Posterior vena cava (tissue), 2 donors: ENCODE measurements around the gene FBLN2. TPM values are rescaled to one million over a fixed set of nuclear protein-coding genes. Genes with fewer than 3 reads are reported as not detected.
A peak's percentile ranks its signal among the peaks of the same experiment; 100 is the strongest.

ENCODE experiments used
- DNase-seq: peaks from one replicate; pipeline ENCODE4 v3.0.0-alpha.2; 2020; ENCODE audit warnings: low spot score
- intact Hi-C, 2 donors: fragments of 100-400 bp; cut with DNase I; formaldehyde crosslinking; loops; one replicate each; pipeline versions ENCODE4 v1.14.1 to v1.14.2; 2022 to 2023
- total RNA-seq, 2 donors: library from RNA; stranded (reverse); fragmentation: NEBNext Ultra II Directional; extraction: Animal tissue kit (Norgen Biotek cat#: 25700); gene quantifications; one replicate each; pipeline ENCODE4 v1.2.1, GENCODE V29; 2021
- donor health status: DM: yes; HTN: yes; CAD: no.
- donor health status: DM: yes; HTN: yes; CAD: no.

Gene FBLN2
- total RNA-seq, 2 donors from 2014 or later: 283 to 585 TPM

- peak; percentile 95 for DNase-seq
- intact Hi-C loops: no loop called here
These were observed 5.7 kb upstream of the FBLN2 start for GRCh38 chr3:13543253-13543652.

DNA sequence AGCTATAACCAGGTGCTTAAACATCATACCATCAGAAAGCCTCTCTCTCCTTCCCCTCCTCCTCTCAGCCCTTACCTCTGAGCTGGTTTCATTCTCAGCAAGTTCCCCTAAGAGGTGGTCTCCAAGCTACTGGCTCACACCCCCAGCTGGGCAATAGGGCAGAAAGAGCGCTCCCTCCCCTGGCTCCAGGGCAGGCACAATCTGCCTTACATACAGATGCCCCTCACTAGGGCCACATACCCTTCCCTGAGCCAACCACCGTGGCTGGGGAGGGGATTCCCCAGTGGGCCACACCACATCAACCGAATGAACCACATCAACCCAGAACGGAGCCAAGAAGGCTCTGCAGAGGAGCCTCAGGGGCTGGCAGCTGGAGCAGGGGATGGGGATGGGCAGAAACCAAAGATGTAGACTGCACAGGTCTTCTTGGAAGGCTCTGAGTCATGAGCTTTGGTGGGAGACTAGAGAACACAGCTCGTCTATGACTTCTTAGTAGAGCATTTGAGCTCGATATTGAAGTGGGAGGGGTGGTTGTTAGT is 4.6 kb upstream of the FBLN2 start:
- intact Hi-C loops: no loop called here
- no peak for DNase-seq

- intact Hi-C loops: no loop called here
- no peak for DNase-seq
These were observed 3.8 kb upstream of the FBLN2 start for GRCh38 chr3:13544951-13545651.

- no peak for DNase-seq
- intact Hi-C loops: no loop called here
These were observed 2.9 kb upstream of the FBLN2 start for GRCh38 chr3:13545952-13546454.

DNA sequence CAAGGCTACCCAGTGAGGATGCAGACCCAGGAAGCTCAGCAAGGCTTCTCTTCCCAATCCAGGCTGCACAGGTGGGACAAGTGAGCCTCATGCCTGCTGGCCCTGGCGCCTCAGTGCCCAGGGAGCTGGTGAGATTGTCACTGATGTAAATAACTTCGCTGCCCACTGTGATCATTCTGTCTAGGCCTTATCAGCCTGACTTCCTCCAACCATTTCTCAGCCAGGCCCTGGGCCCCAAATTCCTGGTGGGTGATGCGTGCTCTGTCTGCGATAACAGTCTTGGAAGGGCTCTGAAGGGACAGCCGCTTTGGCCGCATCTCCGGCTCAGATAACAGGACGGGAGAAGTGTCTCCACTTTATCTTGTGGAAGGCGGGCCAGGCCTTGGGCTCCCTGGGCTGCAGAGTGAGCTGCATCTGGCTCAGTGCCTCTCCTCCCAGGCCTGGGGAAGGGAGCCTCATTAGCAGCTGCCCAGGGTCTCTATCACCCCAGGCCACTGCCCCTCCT is 2.2 kb upstream of the FBLN2 start:
- intact Hi-C loops: no loop called here
- DNase-seq: peak; percentile 90

DNA sequence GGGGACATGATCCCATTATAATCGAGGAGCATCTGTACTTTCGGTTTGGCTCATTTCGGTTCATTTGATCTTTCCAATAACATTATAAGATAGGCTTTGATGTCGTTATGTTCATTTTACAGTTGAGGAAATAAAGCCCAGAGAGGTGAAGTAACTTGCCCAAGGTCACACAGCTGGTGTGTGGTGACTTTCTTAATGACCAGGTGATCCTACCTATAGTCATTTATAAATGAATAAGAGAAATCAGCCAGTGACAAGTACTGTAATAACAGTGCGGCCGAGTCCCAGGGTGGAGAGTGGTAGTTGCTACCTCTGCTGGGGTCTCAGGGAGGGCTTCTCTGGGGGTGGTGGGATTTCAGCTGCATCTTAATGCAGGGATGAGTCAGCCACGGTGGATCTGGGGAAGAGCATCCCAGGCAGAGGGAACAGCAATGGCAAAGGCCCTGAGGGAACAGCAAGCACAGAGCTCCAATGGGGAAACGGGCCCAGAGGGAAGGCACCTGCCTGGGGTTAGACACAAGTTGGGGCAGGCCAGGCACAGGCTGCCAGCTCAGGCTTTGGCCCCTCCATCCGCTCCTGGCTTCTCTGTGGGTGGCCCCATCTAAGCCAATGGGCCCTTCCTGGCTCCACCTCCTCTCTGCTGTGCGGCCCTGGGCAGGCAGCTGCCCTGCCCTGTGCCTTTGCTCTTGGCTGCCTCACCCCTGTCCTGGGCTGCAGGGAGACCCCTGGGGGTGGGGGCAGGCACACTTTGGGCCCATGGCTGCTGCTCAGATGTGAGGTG is 1.1 kb upstream of the FBLN2 start:
- intact Hi-C loops: no loop called here
- DNase-seq: no peak

- no peak for DNase-seq
- intact Hi-C loops: no loop called here
These were observed 898 bp downstream of the FBLN2 start for GRCh38 chr3:13549623-13550422.

DNA sequence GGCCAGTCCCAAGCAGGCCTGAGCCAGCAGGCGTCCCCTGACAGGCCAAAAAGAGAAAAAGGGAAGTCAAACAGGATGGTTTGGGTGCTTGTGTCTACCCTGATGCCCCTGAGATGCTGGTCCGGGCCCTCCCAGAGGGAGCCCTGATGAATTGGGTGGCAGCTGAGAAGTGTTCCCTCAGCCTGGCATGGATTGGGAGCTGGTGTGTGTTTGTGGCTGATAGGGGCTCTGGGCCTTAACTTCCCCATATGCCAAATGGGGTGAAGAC is 1.4 kb downstream of the FBLN2 start:
- intact Hi-C loops: no loop called here
- no peak for DNase-seq

- intact Hi-C loops: no loop called here
- no peak for DNase-seq
These were observed 2.0 kb downstream of the FBLN2 start for GRCh38 chr3:13550791-13551360.

DNA sequence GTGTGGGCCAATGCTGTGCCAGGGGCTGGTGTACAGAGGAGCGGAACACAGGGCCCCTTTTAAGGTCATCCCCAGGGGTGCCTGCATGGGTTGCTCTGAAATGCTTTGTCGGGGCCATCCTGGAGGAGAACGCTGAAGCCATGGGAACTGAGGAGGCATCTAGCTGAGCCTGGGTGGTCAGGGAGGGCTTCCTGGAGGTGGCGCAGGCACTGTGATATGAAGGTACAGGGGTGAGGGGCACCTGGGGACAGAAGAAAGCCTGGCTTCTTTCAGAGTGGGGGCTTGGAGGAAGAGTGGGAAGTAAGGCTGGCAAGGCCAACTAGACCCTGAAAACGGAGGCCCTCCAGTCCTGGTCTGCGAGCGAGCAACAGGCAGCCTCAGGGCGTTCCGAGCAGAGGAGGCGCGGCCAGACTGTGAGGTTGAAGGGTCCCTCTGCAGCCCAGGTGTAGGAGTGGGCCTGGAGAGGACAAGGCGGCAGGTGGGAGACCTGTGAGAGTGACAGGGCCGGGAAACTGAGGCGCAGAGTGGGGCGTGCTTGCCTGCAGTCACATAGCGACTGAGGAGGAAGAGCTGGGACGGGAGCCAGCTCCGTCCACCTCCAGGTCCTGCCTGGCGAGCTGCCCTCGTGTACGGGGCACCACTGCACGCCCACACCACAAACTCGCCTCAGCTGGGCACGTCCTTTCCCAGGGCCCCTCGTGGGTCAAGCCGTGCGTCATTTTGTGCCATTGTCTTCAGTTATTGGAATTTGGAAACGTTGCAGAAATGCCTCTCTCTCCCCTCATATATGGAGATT is 4.1 kb downstream of the FBLN2 start:
- intact Hi-C loops: no loop called here
- DNase-seq: no peak

GRCh38 chr3:13553686-13554085 is 4.8 kb downstream of the FBLN2 start:
- no peak for DNase-seq
- intact Hi-C loops: no loop called here

GRCh38 chr3:13555753-13556152 is 6.8 kb downstream of the FBLN2 start:
- intact Hi-C loops: no loop called here
- DNase-seq: no peak

DNA sequence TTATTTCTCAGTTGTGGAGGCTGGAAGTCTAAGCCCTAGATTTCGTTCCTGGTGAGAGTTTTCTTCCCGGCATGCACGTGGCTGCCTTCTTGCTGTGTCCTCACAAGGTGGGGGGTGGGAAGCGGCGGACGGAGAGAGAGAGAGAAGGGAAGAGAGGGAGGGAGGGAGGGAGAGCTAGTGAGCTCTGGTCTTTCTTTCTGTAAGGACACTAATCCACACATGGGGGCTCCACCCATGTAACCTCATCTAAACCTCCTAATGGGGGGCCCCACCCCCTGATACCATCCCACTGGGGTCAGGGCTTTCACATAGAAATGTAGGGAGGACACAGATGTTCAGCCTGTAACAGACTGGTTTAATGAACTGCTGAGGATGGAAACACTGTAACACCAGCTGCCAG is 7.3 kb downstream of the FBLN2 start:
- intact Hi-C loops: no loop called here
- DNase-seq: no peak

GRCh38 chr3:13556917-13557316 is 8.0 kb downstream of the FBLN2 start:
- DNase-seq: no peak
- intact Hi-C loops: no loop called here

GRCh38 chr3:13557417-13557816 is 8.5 kb downstream of the FBLN2 start:
- intact Hi-C loops: no loop called here
- no peak for DNase-seq

DNA sequence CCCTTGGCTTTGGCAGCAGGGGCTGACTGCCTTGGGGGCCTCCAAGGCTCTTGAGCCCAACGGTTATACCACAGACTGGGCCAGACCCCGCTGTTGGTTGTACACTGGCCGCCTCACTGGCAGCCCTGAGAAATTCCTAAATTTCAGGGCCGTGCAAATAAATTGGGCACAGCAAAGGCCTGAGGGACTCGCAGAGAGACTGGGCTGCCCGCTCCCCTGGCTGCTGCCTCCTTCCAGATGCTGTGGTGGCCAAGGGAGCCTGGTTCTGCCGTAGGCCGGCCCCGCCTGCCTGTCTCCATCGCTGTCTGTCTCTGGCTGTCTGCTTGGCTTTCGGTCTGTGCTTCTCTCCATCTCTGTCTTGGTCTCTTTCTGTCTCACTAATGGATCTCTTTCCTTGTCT is 9.0 kb downstream of the FBLN2 start:
- no peak for DNase-seq

GRCh38 chr3:13558651-13559050 is 9.7 kb downstream of the FBLN2 start:
- intact Hi-C loops: no loop called here
- no peak for DNase-seq

More for the DNA sequence above, 9.0 kb downstream of the FBLN2 start:
- intact Hi-C loops: no loop called here

GRCh38 chr3:13559764-13560525 is 11.0 kb downstream of the FBLN2 start:
- DNase-seq: no peak
- intact Hi-C loops: no loop called here
